ES-I3 (cell line): ENCODE data around the gene ABTB2.

ENCODE experiments used
- H3K36me3 ChIP-seq: 2 replicates; pipeline ENCODE4 v1.6.1; 2013; ENCODE audit warnings: mild to moderate bottlenecking, low read length, control low read depth, moderate library complexity; ENCODE audit not compliant: insufficient read depth
- H3K4me1 ChIP-seq: 2 replicates; pipeline ENCODE4 v1.6.1; 2013; ENCODE audit warnings: mild to moderate bottlenecking, control low read depth, low read length; ENCODE audit not compliant: insufficient read depth
- H3K9ac ChIP-seq: 2 replicates; pipeline ENCODE4 v1.6.1; 2013; ENCODE audit warnings: low read depth, mild to moderate bottlenecking, low read length, moderate library complexity
- H3K9me3 ChIP-seq: 2 replicates; pipeline ENCODE4 v1.6.1; 2013; ENCODE audit warnings: mild to moderate bottlenecking, low read length, moderate library complexity; ENCODE audit not compliant: control insufficient read depth, insufficient read depth

The ABTB2 gene

GRCh38 chr11:34341931-34342533, 15.8 kb downstream of the ABTB2 start:
- Histone ChIP-seq H3K4me1 (0 out of 2 replicates have a peak, but pooled peaks cover 6% of the 10 kb centered on the region), H3K9me3 (no peaks in the 10 kb centered on the region), H3K9ac (no peak overlapping the region), H3K36me3 (no peaks in the 10 kb centered on the region)

GRCh38 chr11:34341096-34341495, 16.7 kb downstream of the ABTB2 start:
- Histone ChIP-seq H3K9me3 (no peaks in the 10 kb centered on the region), H3K9ac (no peak overlapping the region), H3K36me3 (no peaks in the 10 kb centered on the region), H3K4me1 (0 out of 2 replicates have a peak, but pooled peaks cover 6% of the 10 kb centered on the region)

- no peaks in the 10 kb centered on the region for H3K9me3 ChIP-seq
- H3K36me3 ChIP-seq = no peaks in the 10 kb centered on the region
- H3K4me1 ChIP-seq = 0 out of 2 replicates have a peak, but pooled peaks cover 6% of the 10 kb centered on the region
These were observed 17.2 kb downstream of the ABTB2 start for GRCh38 chr11:34340653-34341052.

GRCh38 chr11:34339149-34340064, 18.4 kb downstream of the ABTB2 start:
- H3K4me1 ChIP-seq = 0 out of 2 replicates have a peak, but pooled peaks cover 6% of the 10 kb centered on the region
- H3K9ac ChIP-seq = no peak overlapping the region
- no peaks in the 10 kb centered on the region for H3K36me3 ChIP-seq
- no peaks in the 10 kb centered on the region for H3K9me3 ChIP-seq

More at GRCh38 chr11:34340653-34341052, 17.2 kb downstream of the ABTB2 start:
- no peak overlapping the region for H3K9ac ChIP-seq

- H3K4me1 ChIP-seq = peaks cover 11% of the 10 kb centered on the region
- H3K9me3 ChIP-seq = no peaks in the 10 kb centered on the region
- no peaks in the 10 kb centered on the region for H3K36me3 ChIP-seq
- H3K9ac ChIP-seq = no peak overlapping the region
These were observed 20.8 kb downstream of the ABTB2 start for GRCh38 chr11:34337016-34337415.

GRCh38 chr11:34335801-34336200, 22.0 kb downstream of the ABTB2 start:
- H3K9me3 ChIP-seq = no peaks in the 10 kb centered on the region
- H3K9ac ChIP-seq = no peak overlapping the region
- H3K4me1 ChIP-seq = peaks cover 12% of the 10 kb centered on the region
- H3K36me3 ChIP-seq = no peaks in the 10 kb centered on the region

- Histone ChIP-seq H3K9ac (no peak overlapping the region), H3K4me1 (peaks cover 12% of the 10 kb centered on the region), H3K9me3 (no peaks in the 10 kb centered on the region), H3K36me3 (no peaks in the 10 kb centered on the region)
These were observed 22.5 kb downstream of the ABTB2 start for GRCh38 chr11:34335331-34335730.

- Histone ChIP-seq H3K9me3 (no peaks in the 10 kb centered on the region), H3K36me3 (no peaks in the 10 kb centered on the region), H3K4me1 (peaks cover 12% of the 10 kb centered on the region), H3K9ac (no peak overlapping the region)
These were observed 24.0 kb downstream of the ABTB2 start for GRCh38 chr11:34333787-34334186.

- H3K9ac ChIP-seq = no peak overlapping the region
- no peaks in the 10 kb centered on the region for H3K9me3 ChIP-seq
- peaks cover 12% of the 10 kb centered on the region for H3K4me1 ChIP-seq
- no peaks in the 10 kb centered on the region for H3K36me3 ChIP-seq
These were observed 25.3 kb downstream of the ABTB2 start for GRCh38 chr11:34332524-34332923.

- Histone ChIP-seq H3K9me3 (no peaks in the 10 kb centered on the region), H3K9ac (no peak overlapping the region), H3K4me1 (peaks cover 12% of the 10 kb centered on the region), H3K36me3 (no peaks in the 10 kb centered on the region)
These were observed 26.1 kb downstream of the ABTB2 start for GRCh38 chr11:34331736-34332135.

GRCh38 chr11:34331329-34331728, 26.5 kb downstream of the ABTB2 start:
- Histone ChIP-seq H3K4me1 (peaks cover 12% of the 10 kb centered on the region), H3K36me3 (no peaks in the 10 kb centered on the region), H3K9me3 (no peaks in the 10 kb centered on the region), H3K9ac (no peak overlapping the region)

GRCh38 chr11:34330653-34331052, 27.2 kb downstream of the ABTB2 start:
- peaks cover 12% of the 10 kb centered on the region for H3K4me1 ChIP-seq
- H3K36me3 ChIP-seq = no peaks in the 10 kb centered on the region
- H3K9me3 ChIP-seq = no peaks in the 10 kb centered on the region
- H3K9ac ChIP-seq = no peak overlapping the region

GRCh38 chr11:34329876-34330275, 27.9 kb downstream of the ABTB2 start:
- H3K36me3 ChIP-seq = no peaks in the 10 kb centered on the region
- H3K9me3 ChIP-seq = no peaks in the 10 kb centered on the region
- H3K4me1 ChIP-seq = peaks cover 12% of the 10 kb centered on the region
- H3K9ac ChIP-seq = no peak overlapping the region

- H3K9me3 ChIP-seq = no peaks in the 10 kb centered on the region
- no peaks in the 10 kb centered on the region for H3K36me3 ChIP-seq
- no peak overlapping the region for H3K9ac ChIP-seq
- peaks cover 12% of the 10 kb centered on the region for H3K4me1 ChIP-seq
These were observed 29.2 kb downstream of the ABTB2 start for GRCh38 chr11:34328632-34328910.
